Esophagus muscularis mucosa (tissue), 4 donors: ENCODE results near the gene RMDN2.

Source experiments
- CTCF ChIP-seq, 3 experiments: fragments of 200-600 bp in 2 of 3; fragments of 450-650 bp in 1 of 3; sonication (generic) in 2 of 3; IDR thresholded peaks; one replicate each; pipeline ENCODE4 v1.5.1; 2017 to 2019; ENCODE audit warnings: antibody characterized with exemption in 3 of 3, mild to moderate bottlenecking in 2 of 3, moderate library complexity in 1 of 3
- EP300 ChIP-seq: sonication (generic); formaldehyde crosslinking; IDR thresholded peaks from one replicate; pipeline ENCODE4 v1.6.1; 2017; ENCODE audit warnings: antibody characterized with exemption
- POLR2A ChIP-seq: fragments of 450-650 bp; IDR thresholded peaks from one replicate; pipeline ENCODE4 v1.6.1; 2017; ENCODE audit warnings: antibody characterized with exemption, moderate library complexity, mild to moderate bottlenecking, low read depth

- TF ChIP-seq CTCF (IDR thresholded peaks at IDR 0.05) (no peak), EP300 (no peak), POLR2A (no peak)
These were observed 1.5 kb downstream of the RMDN2 start for GRCh38 chr2:37926635-37927034.
